LNCAP (cell line): ENCODE data around the gene ARAP2.

Experiments
- CTCF ChIP-seq: fragments of 450-650 bp; IDR thresholded peaks from 2 replicates; pipeline ENCODE4 v1.5.1; 2017; ENCODE audit warnings: mild to moderate bottlenecking

The ARAP2 gene

DNA sequence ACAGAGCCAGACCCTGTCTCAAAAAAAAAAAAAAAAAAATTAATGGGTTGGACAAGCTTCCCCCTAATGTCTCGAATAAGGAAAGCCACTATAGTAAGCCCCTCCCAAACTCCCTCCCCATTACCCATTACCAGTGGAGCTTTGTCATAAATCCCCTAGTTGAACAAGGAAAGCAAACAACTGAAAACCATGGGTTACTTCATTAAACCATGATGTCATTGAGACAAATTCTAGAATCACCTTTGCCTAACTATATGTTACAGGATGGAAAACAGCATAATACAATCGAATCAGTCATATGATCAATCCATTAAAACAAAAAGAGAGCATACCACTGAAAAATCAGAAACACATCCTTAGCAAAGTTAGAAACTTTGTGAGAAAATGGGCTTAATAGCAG lies 8.2 kb downstream of the ARAP2 start:
- no peak for TF ChIP-seq CTCF

GRCh38 chr4:36235306-36235705 lies 9.0 kb downstream of the ARAP2 start:
- TF ChIP-seq CTCF, result no peak

- no peak for TF ChIP-seq CTCF
Observed at GRCh38 chr4:36233567-36234266, 10.6 kb downstream of the ARAP2 start.

DNA sequence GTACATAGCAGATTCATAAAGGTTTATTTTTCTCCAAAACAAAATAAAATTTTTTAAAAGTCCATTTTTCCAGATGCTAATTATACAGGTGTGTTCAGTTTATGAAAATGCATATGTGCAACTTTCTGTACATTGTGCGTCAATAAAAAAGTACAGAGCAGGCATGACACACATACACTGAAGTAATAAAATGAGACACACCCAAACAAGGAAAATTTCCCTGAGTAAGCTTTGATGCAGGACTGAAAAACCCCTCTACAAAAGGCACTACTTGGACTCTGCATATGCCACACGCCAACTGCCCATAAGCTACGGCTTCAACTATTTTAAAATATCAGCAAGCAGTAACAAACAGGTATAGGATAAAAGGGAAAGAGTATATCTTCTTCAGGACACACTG lies 13.8 kb downstream of the ARAP2 start:
- TF ChIP-seq CTCF, result no peak

- no peak for TF ChIP-seq CTCF
Observed at GRCh38 chr4:36227913-36228312, 16.4 kb downstream of the ARAP2 start.

GRCh38 chr4:36226430-36227227 lies 17.7 kb downstream of the ARAP2 start:
- TF ChIP-seq CTCF, result no peak

GRCh38 chr4:36224972-36225903 lies 19.1 kb downstream of the ARAP2 start:
- no peak for TF ChIP-seq CTCF
